ENCODE data around the gene SHCBP1L. TPM values are rescaled to one million over a fixed set of nuclear protein-coding genes. Genes with fewer than 3 reads are reported as not detected.

Gene SHCBP1L
- total RNA-seq, 1 donor from 2014 or later: not detected

- H3K4me3 ChIP-seq: no peak overlapping the region
- intact Hi-C loops (cut with micrococcal nuclease): no loop called here
- no peaks in the 10 kb centered on the region for H3K4me1 ChIP-seq
- H3K36me3 ChIP-seq: peaks cover 45% of the 10 kb centered on the region
- DNase-seq: no peak
- no peaks in the 10 kb centered on the region for H3K27me3 ChIP-seq (ENCODE audit: low read depth)
- H3K9me3 ChIP-seq (replicated peaks): peaks cover 6% of the 10 kb centered on the region
- no peak overlapping the region for H3K27ac ChIP-seq (replicated peaks)
- no peak for TF ChIP-seq CTCF (IDR thresholded peaks at IDR 0.05; ENCODE audit: borderline replicate concordance)
Observed at GRCh38 chr1:182889997-182890396, 63.0 kb downstream of the SHCBP1L start.

- H3K4me3 ChIP-seq: no peak overlapping the region
- H3K9me3 ChIP-seq (replicated peaks): no peaks in the 10 kb centered on the region
- no peaks in the 10 kb centered on the region for H3K4me1 ChIP-seq
- no peaks in the 10 kb centered on the region for H3K27me3 ChIP-seq (ENCODE audit: low read depth)
- no peak for DNase-seq
- no peak overlapping the region for H3K27ac ChIP-seq (replicated peaks)
- H3K36me3 ChIP-seq: peaks cover 55% of the 10 kb centered on the region
- intact Hi-C loops (cut with micrococcal nuclease): no loop called here
- TF ChIP-seq CTCF (IDR thresholded peaks at IDR 0.05; ENCODE audit: borderline replicate concordance): no peak
Observed at GRCh38 chr1:182888736-182889531, 64.0 kb downstream of the SHCBP1L start.

DNA sequence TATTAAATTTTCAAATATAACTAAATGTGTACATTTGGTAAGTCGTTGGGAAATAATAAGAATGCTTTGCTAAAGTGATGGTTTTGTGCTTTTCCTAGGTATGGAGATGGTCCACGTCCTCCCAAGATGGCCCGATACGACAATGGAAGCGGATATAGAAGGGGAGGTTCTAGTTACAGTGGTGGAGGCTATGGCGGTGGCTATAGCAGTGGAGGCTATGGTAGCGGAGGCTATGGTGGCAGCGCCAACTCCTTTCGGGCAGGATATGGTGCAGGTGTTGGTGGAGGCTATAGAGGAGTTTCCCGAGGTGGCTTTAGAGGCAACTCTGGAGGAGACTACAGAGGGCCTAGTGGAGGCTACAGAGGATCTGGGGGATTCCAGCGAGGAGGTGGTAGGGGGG lies 66.0 kb downstream of the SHCBP1L start:
- Histone ChIP-seq H3K9me3 (replicated peaks) (no peaks in the 10 kb centered on the region), H3K27ac (replicated peaks) (no peak overlapping the region), H3K4me1 (no peaks in the 10 kb centered on the region), H3K36me3 (peaks cover 75% of the 10 kb centered on the region), H3K27me3 (ENCODE audit: low read depth) (no peaks in the 10 kb centered on the region), H3K4me3 (no peak overlapping the region)
- DNase-seq: no peak
- intact Hi-C loops (cut with micrococcal nuclease): no loop called here
- no peak for TF ChIP-seq CTCF (IDR thresholded peaks at IDR 0.05; ENCODE audit: borderline replicate concordance)

GRCh38 chr1:182885591-182885990 lies 67.4 kb downstream of the SHCBP1L start:
- H3K4me3 ChIP-seq: no peak overlapping the region
- no peaks in the 10 kb centered on the region for H3K9me3 ChIP-seq (replicated peaks)
- H3K27ac ChIP-seq (replicated peaks): no peak overlapping the region
- intact Hi-C loops (cut with micrococcal nuclease): no loop called here
- H3K36me3 ChIP-seq: peaks cover 89% of the 10 kb centered on the region
- H3K27me3 ChIP-seq (ENCODE audit: low read depth): no peaks in the 10 kb centered on the region
- no peak for DNase-seq
- no peaks in the 10 kb centered on the region for H3K4me1 ChIP-seq
- TF ChIP-seq CTCF (IDR thresholded peaks at IDR 0.05; ENCODE audit: borderline replicate concordance): no peak

GRCh38 chr1:182884872-182885271 lies 68.1 kb downstream of the SHCBP1L start:
- no peaks in the 10 kb centered on the region for H3K9me3 ChIP-seq (replicated peaks)
- no peak for DNase-seq
- no peaks in the 10 kb centered on the region for H3K27me3 ChIP-seq (ENCODE audit: low read depth)
- intact Hi-C loops (cut with micrococcal nuclease): loop anchor here (5.0 kb wide), 1 partner anchor 247 kb away; no protein-coding TSS in a partner anchor
- no peaks in the 10 kb centered on the region for H3K4me1 ChIP-seq
- H3K36me3 ChIP-seq: peaks cover 96% of the 10 kb centered on the region
- H3K27ac ChIP-seq (replicated peaks): no peak overlapping the region
- no peak for TF ChIP-seq CTCF (IDR thresholded peaks at IDR 0.05; ENCODE audit: borderline replicate concordance)
- no peak overlapping the region for H3K4me3 ChIP-seq

All from left ventricle myocardium inferior (tissue), 1 donor.